GM21367 (cell line): Measurements from ENCODE around the gene RARRES1.

ENCODE experiments used
- ATAC-seq: cut with Tn5 transposase; IDR thresholded peaks from one replicate; pipeline ENCODE4 v1.9.1; 2021; ENCODE audit not compliant: unreplicated experiment

Gene RARRES1

DNA sequence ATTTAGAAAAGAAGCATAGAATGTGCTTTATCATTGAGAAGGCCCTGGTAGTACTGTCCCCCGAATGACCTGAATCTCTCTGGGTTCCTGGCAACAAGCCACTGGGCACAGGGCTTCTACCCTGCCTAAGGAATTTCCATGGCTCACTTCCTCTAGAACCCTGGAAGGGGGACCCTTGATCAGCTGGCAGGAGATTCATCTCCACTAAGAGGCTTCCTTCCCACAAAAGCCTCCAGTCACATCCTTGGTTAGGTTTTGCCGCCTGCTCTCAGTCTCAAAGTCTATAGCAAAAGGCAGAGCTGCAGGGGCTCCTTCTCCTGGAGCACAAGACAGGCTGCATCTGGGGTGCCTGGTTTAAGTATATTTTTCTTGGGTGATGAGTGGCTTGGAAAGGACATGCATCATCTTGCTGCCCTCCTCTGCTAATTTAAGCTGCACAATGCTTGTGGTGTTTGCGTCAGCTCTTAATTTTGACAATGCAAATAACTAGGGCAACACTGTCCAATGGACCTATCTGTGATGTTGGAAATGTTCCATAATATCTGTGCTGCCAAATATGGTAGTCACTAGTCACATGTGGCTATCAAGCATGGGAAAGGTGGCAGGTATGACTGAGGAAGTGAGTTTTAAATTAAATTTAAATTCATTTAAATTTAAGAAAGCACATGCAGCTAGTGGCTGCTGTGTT lies 33.4 kb upstream of the RARRES1 start:
- ATAC-seq: no peak

DNA sequence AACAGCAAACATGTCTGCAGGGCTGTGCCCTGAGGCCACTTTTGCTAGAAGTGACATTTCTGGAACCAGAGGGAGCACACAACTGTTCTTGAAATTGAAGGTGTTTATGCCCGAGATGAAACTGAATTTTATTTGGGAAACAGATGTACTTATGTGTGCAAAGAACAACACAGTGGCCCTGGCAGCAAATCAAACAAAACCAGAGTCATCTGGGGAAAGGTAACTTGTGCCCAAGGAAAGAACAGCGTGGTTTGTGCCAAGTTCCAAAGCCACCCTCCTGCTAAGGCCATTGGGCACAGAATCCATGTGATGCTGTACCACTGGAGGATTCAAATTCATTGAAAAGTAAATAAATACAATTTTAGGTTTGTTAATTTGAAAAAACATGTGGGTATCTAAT lies 31.2 kb upstream of the RARRES1 start:
- ATAC-seq: no peak

- ATAC-seq: no peak
These were observed 30.4 kb upstream of the RARRES1 start for GRCh38 chr3:158762701-158763100.

DNA sequence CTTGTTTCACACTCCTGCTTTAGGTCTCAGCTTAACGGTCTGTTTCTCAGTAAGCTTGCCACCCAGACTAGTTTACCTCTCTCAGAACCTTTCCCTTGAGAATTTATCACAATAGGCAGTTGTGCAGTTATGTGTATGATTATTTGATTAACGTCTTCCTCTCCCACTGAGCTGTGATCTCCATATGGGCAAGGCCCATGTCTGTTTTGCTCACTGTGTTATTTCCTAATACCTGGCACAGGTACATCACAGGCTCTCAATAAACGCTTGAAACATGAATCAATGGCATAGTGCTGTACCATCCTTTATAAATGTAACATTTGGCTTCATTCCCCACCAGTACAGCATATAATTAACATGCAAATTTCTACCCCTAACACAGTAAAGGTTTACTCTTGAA lies 29.1 kb upstream of the RARRES1 start:
- no peak for ATAC-seq

DNA sequence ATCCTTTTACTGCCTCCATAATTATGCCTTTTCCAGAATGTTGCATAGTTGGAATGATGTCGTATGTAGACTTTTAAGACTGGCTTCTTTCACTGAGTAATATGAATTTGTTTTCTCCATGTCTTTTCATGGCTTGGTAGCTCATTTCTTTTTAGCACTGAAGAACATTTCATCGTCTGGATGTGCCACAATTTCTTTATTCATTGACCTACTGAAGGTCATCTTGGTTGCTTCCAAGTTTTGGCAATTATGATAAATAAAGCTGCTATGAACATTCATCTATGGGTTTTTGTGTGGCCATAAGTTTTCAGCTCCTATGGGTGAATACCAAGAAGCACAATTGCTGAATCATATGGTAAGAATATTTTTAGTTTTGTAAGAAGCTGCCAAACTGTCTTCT lies 23.2 kb upstream of the RARRES1 start:
- no peak for ATAC-seq

DNA sequence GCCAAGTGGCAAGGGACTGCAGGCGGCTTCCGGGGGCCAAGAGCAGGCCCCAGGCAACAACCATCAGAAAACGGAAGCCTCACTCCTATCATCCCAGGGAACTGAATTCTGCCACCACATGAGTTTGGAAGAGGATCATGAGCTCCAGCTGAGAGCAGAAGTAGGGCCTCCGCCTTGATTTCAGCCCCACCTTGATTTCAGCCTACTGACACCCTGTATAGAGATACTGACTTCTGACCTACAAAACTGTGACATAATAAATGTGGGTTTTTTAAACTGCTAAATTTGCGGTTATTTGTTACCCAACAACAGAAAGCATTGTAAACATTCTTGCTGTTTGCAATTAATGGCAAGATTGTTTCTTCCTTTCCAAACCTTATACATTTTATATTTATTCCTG lies 21.6 kb upstream of the RARRES1 start:
- no peak for ATAC-seq

- ATAC-seq: no peak
These were observed 19.1 kb upstream of the RARRES1 start for GRCh38 chr3:158751316-158751715.

GRCh38 chr3:158750016-158750415 lies 17.8 kb upstream of the RARRES1 start:
- ATAC-seq: no peak

- ATAC-seq: no peak
These were observed 17.3 kb upstream of the RARRES1 start for GRCh38 chr3:158749526-158749925.

GRCh38 chr3:158748237-158748828 lies 16.1 kb upstream of the RARRES1 start:
- no peak for ATAC-seq

GRCh38 chr3:158747417-158747816 lies 15.2 kb upstream of the RARRES1 start:
- peak; percentile 13 for ATAC-seq

GRCh38 chr3:158745551-158745950 lies 13.3 kb upstream of the RARRES1 start:
- ATAC-seq: no peak

DNA sequence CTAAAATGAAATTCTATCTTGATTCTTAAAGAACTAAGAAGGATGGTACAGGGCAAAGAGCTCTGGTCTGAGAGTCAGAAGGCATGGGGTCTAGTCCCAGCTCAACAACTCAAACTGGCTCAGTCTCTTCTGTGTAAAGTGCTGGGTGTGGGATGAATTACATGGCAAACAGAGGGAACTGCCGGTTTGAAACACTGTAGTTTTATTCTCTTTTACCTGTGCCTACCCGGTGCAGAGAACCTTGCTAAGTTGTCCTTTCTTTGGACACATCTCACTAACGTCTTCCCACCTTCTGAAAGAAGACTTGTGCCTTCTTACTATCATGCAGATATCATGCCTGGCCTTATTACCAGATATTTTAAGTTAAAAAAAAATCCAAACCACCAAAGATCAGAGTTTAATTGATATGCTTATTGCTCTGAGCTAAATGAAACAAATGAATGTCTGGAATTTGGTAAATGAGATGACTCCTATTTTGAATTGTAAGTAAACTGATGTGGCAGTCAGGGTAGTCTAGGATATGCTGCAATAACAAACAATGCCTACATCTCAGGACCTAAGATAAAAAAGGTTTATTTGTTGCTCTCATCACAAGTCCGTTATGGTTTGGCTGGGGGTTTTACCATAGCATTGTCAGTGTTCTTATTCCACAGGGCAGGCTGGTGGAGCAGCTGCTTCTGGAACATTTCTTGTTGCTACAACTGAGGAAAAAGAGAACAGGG lies 12.5 kb upstream of the RARRES1 start:
- no peak for ATAC-seq

DNA sequence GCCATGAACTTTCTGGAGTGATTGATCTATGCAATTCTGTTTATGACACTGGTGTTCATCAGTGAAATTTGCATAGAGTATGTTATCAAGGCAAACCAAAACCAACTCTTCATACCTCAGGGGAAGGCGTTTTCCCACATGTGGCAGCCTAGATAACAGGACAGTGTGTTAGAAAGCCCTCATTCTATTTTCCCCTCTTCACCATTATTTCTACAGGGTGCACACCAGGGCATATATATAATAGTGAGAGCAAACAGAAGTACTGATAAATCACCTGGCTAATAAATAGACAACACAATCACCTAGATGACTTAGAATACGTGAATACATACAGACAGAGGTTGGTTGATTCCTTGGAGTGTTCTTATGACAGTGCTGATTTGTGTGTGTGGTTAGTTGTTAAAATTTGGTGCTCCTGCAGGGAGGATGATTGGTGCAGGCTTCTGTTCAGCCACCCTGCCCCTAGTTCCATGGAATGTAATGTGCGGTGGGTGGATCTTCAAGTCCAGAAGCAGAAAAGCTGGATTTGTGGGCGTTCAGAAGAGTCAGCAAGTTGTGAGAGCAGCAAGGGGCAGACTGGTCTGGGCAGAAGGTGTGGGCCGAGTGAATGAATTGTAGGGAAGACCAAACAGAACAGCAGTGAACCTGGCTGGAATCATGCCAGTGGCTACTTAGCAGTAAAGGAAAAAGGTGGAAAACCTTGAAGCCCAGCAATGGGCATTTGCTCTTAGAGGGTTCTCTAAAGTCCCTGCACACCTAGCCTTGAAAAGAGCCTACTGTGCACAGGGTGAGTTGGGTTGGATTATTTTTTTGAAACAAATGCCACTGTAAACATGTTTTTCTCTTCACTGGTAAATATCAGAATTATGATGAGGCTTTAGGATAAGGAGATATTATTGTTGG lies 11.7 kb upstream of the RARRES1 start:
- ATAC-seq: no peak

- no peak for ATAC-seq
These were observed 10.8 kb upstream of the RARRES1 start for GRCh38 chr3:158742871-158743663.

DNA sequence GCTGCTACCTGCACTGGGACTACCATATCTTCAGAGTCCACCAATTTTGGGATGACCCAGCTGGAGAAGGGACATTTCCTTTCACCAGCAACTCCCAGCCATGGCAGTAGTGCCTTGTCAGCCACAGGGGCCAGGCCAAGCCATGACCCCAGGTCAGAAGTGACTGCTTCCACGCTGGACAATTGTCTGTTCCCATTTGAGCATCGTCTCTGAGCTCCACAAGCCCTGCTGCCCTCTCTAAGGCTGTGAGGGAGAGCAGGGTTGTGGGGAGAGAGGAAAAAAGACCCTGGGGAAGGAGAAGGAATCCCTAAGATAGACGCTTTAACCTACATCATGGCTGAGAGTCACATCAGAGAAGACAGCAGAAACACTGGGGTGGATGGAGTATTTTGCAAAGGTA lies 7.4 kb upstream of the RARRES1 start:
- no peak for ATAC-seq

DNA sequence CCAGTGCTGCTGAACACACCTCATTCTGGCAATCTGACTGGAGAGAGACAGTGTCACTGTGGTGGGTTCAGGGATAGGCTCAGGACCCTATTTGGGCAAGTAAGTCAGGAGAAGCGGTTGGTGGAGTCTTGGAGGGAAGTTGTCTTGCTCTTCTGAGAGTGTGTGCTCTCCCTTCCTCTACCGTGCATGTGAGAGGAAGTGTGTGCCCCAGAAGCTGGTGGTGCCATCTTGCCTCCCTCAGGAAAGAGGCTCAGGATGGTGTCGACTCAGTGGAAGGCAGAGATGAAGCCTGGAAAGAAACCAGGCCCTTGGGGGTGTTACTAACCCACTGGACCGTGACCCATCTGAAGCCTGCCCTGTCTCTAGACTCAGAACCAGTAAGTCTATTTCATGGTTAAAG lies 6.8 kb upstream of the RARRES1 start:
- ATAC-seq: no peak

DNA sequence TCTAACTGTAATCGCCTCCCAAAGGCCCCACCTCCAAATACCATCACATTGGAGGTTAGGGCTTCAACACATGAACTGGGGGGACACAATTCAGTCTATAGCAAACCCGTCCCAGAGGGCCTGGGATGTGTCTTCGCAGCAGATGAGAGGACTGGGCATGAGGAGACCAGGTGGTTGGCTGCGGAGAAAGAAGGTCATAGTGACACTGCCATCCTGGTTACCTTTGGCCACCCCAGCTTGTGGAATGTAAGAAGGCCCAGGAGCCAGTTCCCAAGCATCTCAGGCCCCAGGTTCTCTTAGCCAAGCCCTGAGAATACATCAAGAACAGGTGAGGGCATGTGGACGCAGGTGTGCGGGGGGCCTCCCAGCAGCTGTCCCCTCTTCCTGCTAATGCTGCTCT lies 6.4 kb upstream of the RARRES1 start:
- ATAC-seq: no peak

DNA sequence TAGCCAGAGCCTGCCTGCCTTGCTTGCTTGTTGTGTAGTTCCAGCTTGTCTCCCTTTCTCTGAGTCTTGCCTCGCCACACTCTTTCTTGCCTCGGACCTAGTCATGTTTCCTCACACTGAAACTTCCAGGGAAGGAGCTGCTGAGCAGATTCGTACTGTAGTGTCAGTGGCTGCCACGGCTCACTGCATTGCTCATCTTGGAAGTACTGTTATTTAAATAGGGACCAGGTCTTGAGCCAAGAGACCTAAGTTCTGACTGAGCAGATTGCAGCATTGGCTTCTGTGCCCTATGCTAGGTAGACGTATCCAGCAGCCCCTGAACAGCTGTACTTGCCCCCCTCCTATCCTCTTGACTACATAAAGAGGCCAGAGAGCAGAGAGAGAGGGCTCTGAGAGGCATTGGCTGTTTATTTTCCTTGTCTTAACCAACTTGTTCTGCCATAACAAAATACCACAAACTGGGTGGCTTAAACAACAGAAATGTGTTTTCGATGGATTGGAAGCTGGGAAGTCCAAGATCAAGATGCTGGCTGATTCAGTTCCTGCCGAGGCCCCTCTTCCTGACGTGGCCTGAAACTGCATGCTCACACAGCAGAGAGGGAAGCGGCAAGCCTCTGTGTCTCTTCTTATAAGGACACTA lies 5.8 kb upstream of the RARRES1 start:
- ATAC-seq: no peak

GRCh38 chr3:158737410-158737809 lies 5.2 kb upstream of the RARRES1 start:
- no peak for ATAC-seq
